HepG2 (cell line): ENCODE data around the gene NRGN. TPM values are rescaled to one million over a fixed set of nuclear protein-coding genes. Genes with fewer than 3 reads are reported as not detected.

Experiments
- ARID2 ChIP-seq: sonication (generic); formaldehyde crosslinking; IDR thresholded peaks from 2 replicates; pipeline ENCODE4 v1.8.1; 2022; ENCODE audit warnings: mild to moderate bottlenecking, missing genetic modification reagents, borderline replicate concordance
- CBX1 ChIP-seq: IDR thresholded peaks from one replicate; pipeline ENCODE4 v1.6.1; 2016; ENCODE audit warnings: antibody characterized with exemption, low read depth
- FOXK2 ChIP-seq: fragments of 450-650 bp; IDR thresholded peaks from 2 replicates; pipeline ENCODE4 v1.6.1; 2016
- ISL2 ChIP-seq: sonication (generic); formaldehyde crosslinking; IDR thresholded peaks from 2 replicates; pipeline ENCODE4 v1.5.0; 2020; ENCODE audit warnings: missing genetic modification reagents
- KLF6 ChIP-seq: IDR thresholded peaks from 2 replicates; pipeline ENCODE4 v1.8.0; 2016; ENCODE audit warnings: missing biosample characterization, missing genetic modification reagents
- MLLT10 ChIP-seq: sonication (generic); formaldehyde crosslinking; IDR thresholded peaks from 2 replicates; pipeline ENCODE4 v1.4.0; 2020; ENCODE audit warnings: missing genetic modification reagents
- MLXIP ChIP-seq: sonication (generic); formaldehyde crosslinking; IDR thresholded peaks from 2 replicates; pipeline ENCODE4 v1.9.0; 2021; ENCODE audit warnings: missing genetic modification reagents, borderline replicate concordance
- PRDM10 ChIP-seq: sonication (generic); formaldehyde crosslinking; IDR thresholded peaks from 2 replicates; pipeline ENCODE4 v1.4.0; 2020; ENCODE audit warnings: low read depth, missing genetic modification reagents
- PRDM4 ChIP-seq: sonication (generic); formaldehyde crosslinking; IDR thresholded peaks from 2 replicates; pipeline ENCODE4 v1.9.0; 2021; ENCODE audit warnings: missing genetic modification reagents, borderline replicate concordance
- SMAD1 ChIP-seq: sonication (generic); formaldehyde crosslinking; IDR thresholded peaks from 2 replicates; pipeline ENCODE4 v1.4.0; 2020; ENCODE audit warnings: missing genetic modification reagents, low read depth, mild to moderate bottlenecking, borderline replicate concordance
- SRSF4 ChIP-seq: fragments of 200-400 bp; formaldehyde crosslinking; IDR thresholded peaks from one replicate; pipeline ENCODE4 v1.6.1; 2018; ENCODE audit warnings: mild to moderate bottlenecking, low read depth, low read length, moderate library complexity; ENCODE audit not compliant: poor library complexity, severe bottlenecking
- ZBTB43 ChIP-seq: sonication (generic); formaldehyde crosslinking; conservative IDR thresholded peaks from 2 replicates; pipeline ENCODE4 v1.4.0; 2020; ENCODE audit warnings: missing genetic modification reagents
- ZC3H4 ChIP-seq: sonication (generic); formaldehyde crosslinking; IDR thresholded peaks from 2 replicates; pipeline ENCODE4 v1.4.0; 2020; ENCODE audit warnings: missing genetic modification reagents, borderline replicate concordance
- ZFX ChIP-seq: sonication (generic); formaldehyde crosslinking; IDR thresholded peaks from 2 replicates; pipeline ENCODE4 v1.4.0; 2020; ENCODE audit warnings: mild to moderate bottlenecking, low read depth, missing genetic modification reagents, moderate library complexity
- ZMAT3 ChIP-seq: sonication (generic); formaldehyde crosslinking; conservative IDR thresholded peaks from 2 replicates; pipeline ENCODE4 v1.7.0; 2021; ENCODE audit warnings: missing genetic modification reagents
- ZNF12 ChIP-seq: sonication (generic); formaldehyde crosslinking; IDR thresholded peaks from 2 replicates; pipeline ENCODE4 v1.5.0; 2020; ENCODE audit warnings: missing genetic modification reagents
- ZNF230 ChIP-seq: sonication (generic); formaldehyde crosslinking; IDR thresholded peaks from 2 replicates; pipeline ENCODE4 v1.4.0; 2020; ENCODE audit warnings: mild to moderate bottlenecking, missing genetic modification reagents
- ZNF44 ChIP-seq: sonication (generic); formaldehyde crosslinking; IDR thresholded peaks from 2 replicates; pipeline ENCODE4 v1.5.1; 2020; ENCODE audit warnings: mild to moderate bottlenecking, missing genetic modification reagents
- ZSCAN29 ChIP-seq: sonication (generic); formaldehyde crosslinking; conservative IDR thresholded peaks from 2 replicates; pipeline ENCODE4 v1.4.0; 2020; ENCODE audit warnings: mild to moderate bottlenecking, missing genetic modification reagents
- polyA plus RNA-seq, 8 experiments: library from polyadenylated mRNA; depleted of rRNA in 3 of 8; stranded (reverse) in 7 of 8; unstranded in 1 of 8; fragments of >200 nt; fragmentation: Illumina TruSeq in 4 of 8; extraction: Trizol in 4 of 8; gene quantifications; 2 replicates each; pipeline versions ENCODE4 v1.2.1 to v1.2.3, GENCODE V29; 2011 to 2016; ENCODE audit warnings: low read depth in 4 of 8, missing spikeins in 1 of 8, mixed read lengths in 1 of 8; ENCODE audit not compliant: insufficient read depth in 1 of 8
- total RNA-seq, 5 experiments: library from RNA; depleted of rRNA; stranded (reverse); fragments of >200 nt; fragmentation: Illumina TruSeq; extraction: Trizol; gene quantifications; 2 replicates each; pipeline ENCODE4 v1.2.3, GENCODE V29; 2016; ENCODE audit warnings: low read depth in 1 of 5

Gene NRGN
- total and polyA plus RNA-seq, 2 of the 13 experiments (the other 11 are each of a cell fraction or from before 2014, with no cell fraction given): 0.22 TPM; not detected in 1

GRCh38 chr11:124717786-124718651, 21.7 kb upstream of the NRGN start (continued):
- TF ChIP-seq PRDM4 (CRISPR knock-in tag): no peak
- TF ChIP-seq ISL2 (CRISPR knock-in tag): no peak
- no peak for TF ChIP-seq CBX1
- no peak for TF ChIP-seq KLF6 (CRISPR knock-in tag)
- TF ChIP-seq FOXK2: no peak
- no peak for TF ChIP-seq PRDM10 (CRISPR knock-in tag)
- no peak for TF ChIP-seq ZNF12 (CRISPR knock-in tag)
- no peak for TF ChIP-seq ZSCAN29
- TF ChIP-seq ZC3H4: no peak
- TF ChIP-seq MLLT10: no peak
- no peak for TF ChIP-seq SMAD1 (CRISPR knock-in tag)
- no peak for TF ChIP-seq ZNF230
- no peak for TF ChIP-seq ZMAT3 (CRISPR knock-in tag)
- TF ChIP-seq ZFX (CRISPR knock-in tag): peak; percentile 11; the same call in 1 of the 2 replicates
- TF ChIP-seq MLXIP (CRISPR knock-in tag): no peak
- no peak for TF ChIP-seq ZNF44 (CRISPR knock-in tag)
- no peak for TF ChIP-seq SRSF4
- no peak for TF ChIP-seq ARID2
- TF ChIP-seq ZBTB43: no peak
